Measurements from ENCODE around the gene SMG9. TPM values are rescaled to one million over a fixed set of nuclear protein-coding genes. Genes with fewer than 3 reads are reported as not detected.

Gene SMG9
- total RNA-seq, 1 experiment from 2014 or later: 49.9 TPM

DNA sequence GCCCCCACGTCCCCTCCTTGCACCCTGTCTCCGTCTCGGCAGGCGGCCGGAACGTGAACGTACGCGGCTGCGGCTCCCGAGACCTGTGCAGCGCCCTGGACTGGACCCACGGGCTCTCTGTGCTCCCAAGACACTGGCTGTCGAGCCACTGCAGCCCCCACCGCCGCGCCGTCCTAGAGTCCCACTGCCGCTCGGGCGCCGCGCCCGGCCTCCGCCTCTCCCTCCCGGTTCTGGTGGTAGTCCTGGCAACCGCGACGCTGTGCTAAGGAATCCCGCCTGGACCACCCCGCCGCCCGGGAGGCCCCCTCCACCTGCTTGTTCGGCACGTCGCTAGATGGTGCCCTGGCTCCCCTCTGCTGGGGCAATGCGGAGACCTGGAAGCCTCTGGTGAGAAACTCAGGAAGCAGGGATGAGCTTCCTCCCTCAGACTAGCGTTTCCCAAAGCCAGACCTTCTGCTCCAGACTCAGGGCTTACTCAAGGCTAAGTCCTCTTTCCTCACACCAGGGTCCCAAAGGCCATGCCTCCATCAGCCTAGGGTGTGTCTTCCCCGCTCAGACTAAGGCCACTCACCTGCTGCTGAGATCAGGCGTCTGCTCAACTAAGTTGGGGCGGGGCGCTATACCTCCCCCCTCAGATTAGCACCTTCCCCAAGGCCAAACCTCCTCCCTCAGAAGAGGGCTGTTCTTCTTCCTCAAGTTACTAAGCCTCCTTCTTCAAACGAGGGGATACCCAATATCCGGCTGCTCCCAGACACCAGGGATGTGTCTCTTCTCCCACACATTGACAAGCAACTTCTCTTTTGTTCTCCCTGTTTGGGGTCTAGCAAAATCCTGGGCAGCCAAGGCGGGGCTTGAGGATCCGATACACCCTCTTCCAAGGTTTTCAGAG lies 55.0 kb downstream of the SMG9 start:
- DNase-seq (ENCODE audit: low read depth, low spot score): no peak
- TF ChIP-seq SIN3A (IDR thresholded peaks at IDR 0.05; ENCODE audit: borderline replicate concordance, insufficient read depth, low read depth, low read length) (no peak), TCF7L2 (IDR thresholded peaks at IDR 0.05; ENCODE audit: low read depth, low read length) (no peak), POLR2AphosphoS5 (IDR thresholded peaks at IDR 0.05; ENCODE audit: low read depth, low read length) (no peak)
- TF ChIP-seq, protein P1, sequence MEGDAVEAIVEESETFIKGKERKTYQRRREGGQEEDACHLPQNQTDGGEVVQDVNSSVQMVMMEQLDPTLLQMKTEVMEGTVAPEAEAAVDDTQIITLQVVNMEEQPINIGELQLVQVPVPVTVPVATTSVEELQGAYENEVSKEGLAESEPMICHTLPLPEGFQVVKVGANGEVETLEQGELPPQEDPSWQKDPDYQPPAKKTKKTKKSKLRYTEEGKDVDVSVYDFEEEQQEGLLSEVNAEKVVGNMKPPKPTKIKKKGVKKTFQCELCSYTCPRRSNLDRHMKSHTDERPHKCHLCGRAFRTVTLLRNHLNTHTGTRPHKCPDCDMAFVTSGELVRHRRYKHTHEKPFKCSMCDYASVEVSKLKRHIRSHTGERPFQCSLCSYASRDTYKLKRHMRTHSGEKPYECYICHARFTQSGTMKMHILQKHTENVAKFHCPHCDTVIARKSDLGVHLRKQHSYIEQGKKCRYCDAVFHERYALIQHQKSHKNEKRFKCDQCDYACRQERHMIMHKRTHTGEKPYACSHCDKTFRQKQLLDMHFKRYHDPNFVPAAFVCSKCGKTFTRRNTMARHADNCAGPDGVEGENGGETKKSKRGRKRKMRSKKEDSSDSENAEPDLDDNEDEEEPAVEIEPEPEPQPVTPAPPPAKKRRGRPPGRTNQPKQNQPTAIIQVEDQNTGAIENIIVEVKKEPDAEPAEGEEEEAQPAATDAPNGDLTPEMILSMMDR (IDR thresholded peaks at IDR 0.05): no peak
- TF ChIP-seq, protein P2, sequence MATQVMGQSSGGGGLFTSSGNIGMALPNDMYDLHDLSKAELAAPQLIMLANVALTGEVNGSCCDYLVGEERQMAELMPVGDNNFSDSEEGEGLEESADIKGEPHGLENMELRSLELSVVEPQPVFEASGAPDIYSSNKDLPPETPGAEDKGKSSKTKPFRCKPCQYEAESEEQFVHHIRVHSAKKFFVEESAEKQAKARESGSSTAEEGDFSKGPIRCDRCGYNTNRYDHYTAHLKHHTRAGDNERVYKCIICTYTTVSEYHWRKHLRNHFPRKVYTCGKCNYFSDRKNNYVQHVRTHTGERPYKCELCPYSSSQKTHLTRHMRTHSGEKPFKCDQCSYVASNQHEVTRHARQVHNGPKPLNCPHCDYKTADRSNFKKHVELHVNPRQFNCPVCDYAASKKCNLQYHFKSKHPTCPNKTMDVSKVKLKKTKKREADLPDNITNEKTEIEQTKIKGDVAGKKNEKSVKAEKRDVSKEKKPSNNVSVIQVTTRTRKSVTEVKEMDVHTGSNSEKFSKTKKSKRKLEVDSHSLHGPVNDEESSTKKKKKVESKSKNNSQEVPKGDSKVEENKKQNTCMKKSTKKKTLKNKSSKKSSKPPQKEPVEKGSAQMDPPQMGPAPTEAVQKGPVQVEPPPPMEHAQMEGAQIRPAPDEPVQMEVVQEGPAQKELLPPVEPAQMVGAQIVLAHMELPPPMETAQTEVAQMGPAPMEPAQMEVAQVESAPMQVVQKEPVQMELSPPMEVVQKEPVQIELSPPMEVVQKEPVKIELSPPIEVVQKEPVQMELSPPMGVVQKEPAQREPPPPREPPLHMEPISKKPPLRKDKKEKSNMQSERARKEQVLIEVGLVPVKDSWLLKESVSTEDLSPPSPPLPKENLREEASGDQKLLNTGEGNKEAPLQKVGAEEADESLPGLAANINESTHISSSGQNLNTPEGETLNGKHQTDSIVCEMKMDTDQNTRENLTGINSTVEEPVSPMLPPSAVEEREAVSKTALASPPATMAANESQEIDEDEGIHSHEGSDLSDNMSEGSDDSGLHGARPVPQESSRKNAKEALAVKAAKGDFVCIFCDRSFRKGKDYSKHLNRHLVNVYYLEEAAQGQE (IDR thresholded peaks at IDR 0.05; ENCODE audit: insufficient read depth in 1 of 2, low read depth in 2 of 2, low read length in 1 of 2): no peak

DNA sequence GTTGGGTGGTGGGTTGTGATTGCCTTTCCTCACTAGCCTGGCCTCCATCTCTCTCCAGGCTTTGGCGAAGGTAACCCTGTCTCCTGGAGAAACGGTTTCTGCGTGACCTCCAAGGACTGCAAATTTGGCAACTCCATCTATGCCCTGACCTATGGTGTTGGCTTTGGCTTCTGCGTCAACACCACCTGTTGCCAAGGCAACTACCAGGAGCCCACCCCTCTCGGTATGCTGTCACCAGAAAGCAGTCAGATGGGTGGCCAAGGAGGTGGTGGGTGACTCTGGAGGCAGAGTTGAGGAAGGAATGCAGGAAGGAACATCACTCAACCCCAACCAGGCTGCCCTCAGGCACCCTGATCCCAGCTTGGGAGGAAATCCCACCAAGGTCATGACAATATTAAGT lies 57.5 kb downstream of the SMG9 start:
- Histone ChIP-seq H3K27ac (ENCODE audit: low read length) (no peak overlapping the region), H3K36me3 (ENCODE audit: control insufficient read depth, insufficient read depth, low read length) (no peaks in the 10 kb centered on the region), H3K9me3 (ENCODE audit: control insufficient read depth, insufficient read depth, low read depth, low read length) (no peaks in the 10 kb centered on the region), H3K27me3 (ENCODE audit: control insufficient read depth, insufficient read depth, low read length) (no peaks in the 10 kb centered on the region), H3K4me3 (ENCODE audit: low read depth in 2 of 2, low read length in 2 of 2) (no peak overlapping the region), H3K4me1 (ENCODE audit: control insufficient read depth, insufficient read depth, low read length) (peaks cover 5% of the 10 kb centered on the region; the same call in 1 of the 2 replicates)
- no peak for DNase-seq (ENCODE audit: low read depth, low spot score)
- intact Hi-C loops (cut with micrococcal nuclease; ENCODE audit: unreplicated experiment): no loop called here
- no TSS peak for BruUV-seq (replicated peaks)
- TF ChIP-seq, protein P2 (IDR thresholded peaks at IDR 0.05; ENCODE audit: insufficient read depth in 1 of 2, low read depth in 2 of 2, low read length in 1 of 2): no peak
- TF ChIP-seq TCF7L2 (IDR thresholded peaks at IDR 0.05; ENCODE audit: low read depth, low read length) (no peak), SIN3A (IDR thresholded peaks at IDR 0.05; ENCODE audit: borderline replicate concordance, insufficient read depth, low read depth, low read length) (no peak), POLR2AphosphoS5 (IDR thresholded peaks at IDR 0.05; ENCODE audit: low read depth, low read length) (no peak)
- TF ChIP-seq, protein P1 (IDR thresholded peaks at IDR 0.05): no peak
- in situ Hi-C loops (cut with HindIII; ENCODE audit: low pct_unique_long_range_greater_than_20kb, low sequenced_read_pairs): no loop called here
- CTCF ChIA-PET: no interaction called here
- POLR2A ChIA-PET: interaction anchor here (0.6 kb wide), 1 partner anchor 24 kb away, joined by 5 read pairs; no protein-coding TSS in a partner anchor
- ATAC-seq: no peak

More for the DNA sequence above, 55.0 kb downstream of the SMG9 start:
- intact Hi-C loops (cut with micrococcal nuclease; ENCODE audit: unreplicated experiment): no loop called here
- no peaks in the 10 kb centered on the region for H3K36me3 ChIP-seq (ENCODE audit: control insufficient read depth, insufficient read depth, low read length)
- in situ Hi-C loops (cut with HindIII; ENCODE audit: low pct_unique_long_range_greater_than_20kb, low sequenced_read_pairs): no loop called here
- no peaks in the 10 kb centered on the region for H3K9me3 ChIP-seq (ENCODE audit: control insufficient read depth, insufficient read depth, low read depth, low read length)
- no peaks in the 10 kb centered on the region for H3K27me3 ChIP-seq (ENCODE audit: control insufficient read depth, insufficient read depth, low read length)
- CTCF ChIA-PET: no interaction called here
- H3K4me1 ChIP-seq (ENCODE audit: control insufficient read depth, insufficient read depth, low read length): peaks cover 5% of the 10 kb centered on the region
- H3K4me3 ChIP-seq (ENCODE audit: low read depth in 2 of 2, low read length in 2 of 2): no peak overlapping the region
- POLR2A ChIA-PET: no interaction called here
- BruUV-seq (replicated peaks): no TSS peak
- no peak for ATAC-seq
- H3K27ac ChIP-seq (ENCODE audit: low read length): peak overlapping the region; percentile 63; the same call in 1 of the 2 replicates
